Renal cortical epithelial cell (primary cell): ENCODE results near the gene CCDC88B. TPM values are rescaled to one million over a fixed set of nuclear protein-coding genes. Genes with fewer than 3 reads are reported as not detected.

Source experiments
- DNase-seq: peaks from one replicate; pipeline ENCODE4 v3.0.0-alpha.2; 2011; ENCODE audit warnings: low read depth
- total RNA-seq: library from RNA; depleted of rRNA; stranded (reverse); fragments of >200 nt; gene quantifications from 2 replicates; pipeline ENCODE4 v1.2.3, GENCODE V29; 2014

The CCDC88B gene, protein sequence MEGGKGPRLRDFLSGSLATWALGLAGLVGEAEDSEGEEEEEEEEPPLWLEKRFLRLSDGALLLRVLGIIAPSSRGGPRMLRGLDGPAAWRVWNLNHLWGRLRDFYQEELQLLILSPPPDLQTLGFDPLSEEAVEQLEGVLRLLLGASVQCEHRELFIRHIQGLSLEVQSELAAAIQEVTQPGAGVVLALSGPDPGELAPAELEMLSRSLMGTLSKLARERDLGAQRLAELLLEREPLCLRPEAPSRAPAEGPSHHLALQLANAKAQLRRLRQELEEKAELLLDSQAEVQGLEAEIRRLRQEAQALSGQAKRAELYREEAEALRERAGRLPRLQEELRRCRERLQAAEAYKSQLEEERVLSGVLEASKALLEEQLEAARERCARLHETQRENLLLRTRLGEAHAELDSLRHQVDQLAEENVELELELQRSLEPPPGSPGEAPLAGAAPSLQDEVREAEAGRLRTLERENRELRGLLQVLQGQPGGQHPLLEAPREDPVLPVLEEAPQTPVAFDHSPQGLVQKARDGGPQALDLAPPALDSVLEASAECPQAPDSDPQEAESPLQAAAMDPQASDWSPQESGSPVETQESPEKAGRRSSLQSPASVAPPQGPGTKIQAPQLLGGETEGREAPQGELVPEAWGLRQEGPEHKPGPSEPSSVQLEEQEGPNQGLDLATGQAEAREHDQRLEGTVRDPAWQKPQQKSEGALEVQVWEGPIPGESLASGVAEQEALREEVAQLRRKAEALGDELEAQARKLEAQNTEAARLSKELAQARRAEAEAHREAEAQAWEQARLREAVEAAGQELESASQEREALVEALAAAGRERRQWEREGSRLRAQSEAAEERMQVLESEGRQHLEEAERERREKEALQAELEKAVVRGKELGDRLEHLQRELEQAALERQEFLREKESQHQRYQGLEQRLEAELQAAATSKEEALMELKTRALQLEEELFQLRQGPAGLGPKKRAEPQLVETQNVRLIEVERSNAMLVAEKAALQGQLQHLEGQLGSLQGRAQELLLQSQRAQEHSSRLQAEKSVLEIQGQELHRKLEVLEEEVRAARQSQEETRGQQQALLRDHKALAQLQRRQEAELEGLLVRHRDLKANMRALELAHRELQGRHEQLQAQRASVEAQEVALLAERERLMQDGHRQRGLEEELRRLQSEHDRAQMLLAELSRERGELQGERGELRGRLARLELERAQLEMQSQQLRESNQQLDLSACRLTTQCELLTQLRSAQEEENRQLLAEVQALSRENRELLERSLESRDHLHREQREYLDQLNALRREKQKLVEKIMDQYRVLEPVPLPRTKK (N-terminal part only)
- total RNA-seq = 0.55 and 2.4 TPM in 2 replicates

GRCh38 chr11:64339754-64340408, at the start of gene CCDC88B:
Gene CCDC88B, plus strand, starts transcription at chr11:64340204. Its CDS starts 63 bp downstream, at chr11:64340267.
- DNase-seq = no peak

DNA sequence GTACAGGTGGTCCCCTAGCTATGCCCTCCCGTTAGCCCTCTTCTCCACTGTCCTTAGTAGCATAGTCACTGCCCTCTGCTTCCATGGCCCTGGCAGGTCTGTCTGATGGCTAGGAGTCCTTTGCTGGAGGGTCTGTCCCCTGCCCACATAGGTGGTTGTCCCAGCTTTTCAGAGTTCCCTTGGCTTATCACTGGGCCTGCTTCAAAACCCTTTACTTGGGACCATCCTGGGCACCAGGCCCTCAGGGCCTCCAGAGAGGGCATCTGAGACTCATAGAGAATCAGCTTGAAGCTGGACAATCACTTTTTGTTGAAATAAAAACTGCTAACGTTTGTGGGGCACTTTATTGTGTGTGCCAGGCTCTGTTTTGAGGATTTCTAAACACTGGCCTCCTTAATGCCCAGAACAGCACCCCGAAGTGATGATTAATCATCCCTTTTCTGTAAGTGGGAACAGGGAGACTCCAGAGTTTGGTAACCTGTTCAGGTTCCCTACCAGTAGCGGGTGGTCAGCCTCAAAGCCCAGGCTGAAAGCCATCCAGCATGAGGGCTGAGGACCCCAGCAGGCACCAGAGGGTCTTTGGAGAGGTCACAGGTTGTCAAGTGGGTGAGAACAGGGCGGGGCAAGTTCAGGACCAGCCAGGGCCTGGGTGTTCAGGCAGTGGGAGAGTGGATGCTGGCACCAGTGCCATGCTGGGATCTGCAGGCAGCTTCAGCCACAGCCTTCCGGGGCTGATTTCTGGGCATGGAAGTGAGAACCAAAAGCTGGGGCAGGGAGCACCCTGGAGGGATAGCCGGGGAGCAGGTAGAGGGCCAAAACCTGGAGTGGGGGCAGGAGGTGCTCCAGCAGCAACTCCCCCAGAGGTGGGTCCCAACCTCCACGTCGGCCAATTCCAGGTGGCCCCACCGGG, 49.4 kb upstream of the CCDC88B start:
- DNase-seq = no peak

DNA sequence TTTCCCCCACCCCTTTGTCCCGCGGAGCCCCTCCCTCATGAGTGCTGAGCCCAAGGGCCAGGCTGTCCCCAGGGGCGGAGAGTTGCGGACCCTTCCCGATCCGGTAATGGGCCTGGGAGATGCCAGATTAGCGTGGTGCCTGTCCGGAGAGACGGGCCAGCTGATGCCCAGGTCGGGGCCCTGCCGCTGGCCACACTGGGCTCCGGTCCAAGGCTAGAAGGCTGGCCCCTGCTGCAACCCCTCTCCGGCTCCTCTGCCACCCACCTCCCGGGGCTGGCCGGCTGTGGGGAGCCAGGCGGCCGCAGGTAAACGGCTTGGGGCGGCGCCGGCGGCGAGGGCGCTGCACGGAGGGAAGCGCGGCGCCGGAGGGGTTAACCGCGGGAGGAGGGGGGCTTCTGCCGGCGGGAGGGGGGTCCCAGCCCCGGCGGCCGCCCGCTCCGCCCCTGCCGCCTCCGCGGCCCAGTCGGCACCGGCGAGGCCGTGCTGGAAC, 48.7 kb upstream of the CCDC88B start, which contains the start of gene KCNK4:
Gene KCNK4, plus strand, starts transcription at position 41 of the 490 bp plus-strand sequence. CDS start 1,717 bp downstream, outside the sequence.
- DNase-seq = no peak

DNA sequence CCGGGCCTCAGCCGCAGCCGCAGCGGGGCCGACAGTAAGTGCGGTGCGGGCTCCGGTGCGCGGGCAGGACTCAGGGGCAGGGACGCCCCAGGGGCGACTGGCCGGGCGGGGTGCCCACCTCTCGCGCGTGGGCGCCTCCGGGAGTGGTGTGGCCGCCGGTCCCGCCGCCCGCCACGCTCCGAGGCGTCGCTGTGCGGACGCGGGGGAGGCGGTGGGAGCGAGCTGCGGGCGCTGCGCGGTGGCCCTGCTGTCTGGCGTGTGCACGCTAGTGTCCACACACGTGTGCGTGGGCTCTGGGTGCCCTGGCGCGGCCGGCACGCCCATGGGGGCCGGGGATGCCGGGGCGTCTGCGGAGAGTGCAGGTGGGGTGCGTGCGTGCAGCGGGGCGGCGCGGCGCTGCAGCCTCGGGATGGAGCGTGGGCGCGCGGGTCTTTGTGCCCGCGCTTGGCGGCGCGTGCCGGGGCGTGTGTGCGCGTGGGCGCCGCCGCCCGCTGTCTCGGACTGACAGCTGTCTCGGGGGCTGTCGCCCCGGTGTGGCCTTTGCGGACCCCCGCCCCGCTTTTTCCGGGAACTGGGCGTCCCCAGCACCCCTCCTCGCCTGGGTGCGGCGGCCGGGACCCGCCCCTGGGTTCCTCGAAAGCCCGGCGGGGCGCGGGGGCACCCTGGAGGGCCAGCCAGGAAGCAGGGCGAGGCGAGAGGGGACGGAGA, 48.1 kb upstream of the CCDC88B start:
- DNase-seq = no peak

DNA sequence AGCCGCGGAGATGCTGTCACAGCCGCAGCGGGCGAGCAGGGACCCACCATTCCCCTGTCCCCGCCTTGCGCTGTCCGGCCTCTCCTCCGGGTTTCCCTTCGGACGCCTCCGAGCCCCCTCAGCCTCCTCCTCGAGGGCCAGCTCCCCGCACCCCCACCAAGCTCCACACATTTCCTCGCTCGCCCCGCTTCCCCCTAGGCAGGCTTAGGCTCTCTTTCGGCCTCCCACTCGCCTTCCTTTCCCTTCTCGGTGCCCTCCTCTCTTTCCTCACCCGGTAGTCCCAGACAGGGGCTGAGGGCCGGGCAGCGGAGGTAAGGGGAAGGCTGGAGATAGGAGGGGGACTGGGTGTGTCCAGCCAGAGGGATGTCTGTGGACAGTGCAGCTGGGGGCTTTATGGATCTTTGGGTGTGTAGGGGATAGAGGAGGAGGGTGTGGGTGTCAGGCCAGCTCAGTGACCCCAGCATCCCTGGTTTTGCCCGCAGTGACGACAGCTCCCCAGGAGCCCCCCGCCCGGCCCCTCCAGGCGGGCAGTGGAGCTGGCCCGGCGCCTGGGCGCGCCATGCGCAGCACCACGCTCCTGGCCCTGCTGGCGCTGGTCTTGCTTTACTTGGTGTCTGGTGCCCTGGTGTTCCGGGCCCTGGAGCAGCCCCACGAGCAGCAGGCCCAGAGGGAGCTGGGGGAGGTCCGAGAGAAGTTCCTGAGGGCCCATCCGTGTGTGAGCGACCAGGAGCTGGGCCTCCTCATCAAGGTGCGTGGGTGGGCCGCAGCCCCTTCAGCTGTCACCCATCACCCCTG, 47.3 kb upstream of the CCDC88B start:
- no peak for DNase-seq

DNA sequence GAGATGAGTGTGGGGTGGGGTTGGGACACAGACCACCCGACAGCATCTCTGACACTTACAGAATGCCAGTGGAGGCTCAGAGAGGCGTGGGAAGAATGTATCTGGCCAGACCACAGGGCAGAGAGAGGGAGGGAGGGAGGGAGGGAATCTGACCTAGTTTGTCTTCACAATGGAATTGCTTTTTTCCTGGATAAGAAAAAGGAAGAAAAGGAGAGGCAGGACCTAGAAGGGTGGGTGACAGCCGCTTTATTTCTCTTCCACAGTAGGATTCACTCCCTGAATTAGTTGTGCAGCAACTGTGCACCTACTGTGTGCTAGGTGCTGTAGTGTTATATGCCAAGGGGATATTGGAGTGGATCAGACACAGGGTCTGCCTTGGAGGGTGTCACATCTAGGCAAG, 45.2 kb upstream of the CCDC88B start:
- DNase-seq = peak; percentile 33

DNA sequence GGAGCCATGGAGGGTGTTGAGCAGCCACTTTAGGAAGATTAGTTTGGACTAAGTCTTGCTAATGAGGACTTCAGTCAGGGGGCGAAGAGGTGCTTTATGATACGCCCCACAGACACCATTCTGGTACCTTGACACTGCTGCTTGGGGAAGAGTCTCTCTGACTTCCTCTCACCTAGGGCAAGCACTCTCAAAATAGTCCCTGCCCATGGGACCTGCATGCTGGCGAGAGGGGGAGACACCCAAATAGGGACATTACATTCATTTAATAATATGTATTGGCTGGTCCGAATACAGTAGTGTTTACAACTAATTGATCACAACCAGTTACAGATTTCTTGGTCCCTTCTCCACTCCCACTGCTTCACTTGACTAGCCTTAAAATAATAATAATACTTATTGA, 44.2 kb upstream of the CCDC88B start:
- no peak for DNase-seq

DNA sequence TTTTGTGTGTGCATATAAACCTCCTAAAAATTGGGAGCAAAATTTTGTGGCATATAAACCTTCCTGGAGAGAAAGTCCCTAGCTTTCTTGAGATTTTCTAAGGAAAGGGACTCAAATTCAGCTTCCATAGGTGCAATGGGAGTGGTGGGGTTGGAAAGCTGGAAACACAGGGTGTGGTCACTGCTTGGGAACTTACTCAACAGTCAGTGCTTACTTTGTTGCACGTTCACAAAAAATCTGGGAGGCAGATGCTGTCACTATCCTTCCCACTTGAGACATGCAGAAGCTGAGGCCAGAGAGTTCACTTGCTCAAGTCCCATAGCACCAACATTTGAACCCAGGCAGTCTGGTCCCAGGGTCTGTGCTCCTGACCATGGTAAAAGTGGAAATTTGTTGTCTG, 43.8 kb upstream of the CCDC88B start:
- no peak for DNase-seq

DNA sequence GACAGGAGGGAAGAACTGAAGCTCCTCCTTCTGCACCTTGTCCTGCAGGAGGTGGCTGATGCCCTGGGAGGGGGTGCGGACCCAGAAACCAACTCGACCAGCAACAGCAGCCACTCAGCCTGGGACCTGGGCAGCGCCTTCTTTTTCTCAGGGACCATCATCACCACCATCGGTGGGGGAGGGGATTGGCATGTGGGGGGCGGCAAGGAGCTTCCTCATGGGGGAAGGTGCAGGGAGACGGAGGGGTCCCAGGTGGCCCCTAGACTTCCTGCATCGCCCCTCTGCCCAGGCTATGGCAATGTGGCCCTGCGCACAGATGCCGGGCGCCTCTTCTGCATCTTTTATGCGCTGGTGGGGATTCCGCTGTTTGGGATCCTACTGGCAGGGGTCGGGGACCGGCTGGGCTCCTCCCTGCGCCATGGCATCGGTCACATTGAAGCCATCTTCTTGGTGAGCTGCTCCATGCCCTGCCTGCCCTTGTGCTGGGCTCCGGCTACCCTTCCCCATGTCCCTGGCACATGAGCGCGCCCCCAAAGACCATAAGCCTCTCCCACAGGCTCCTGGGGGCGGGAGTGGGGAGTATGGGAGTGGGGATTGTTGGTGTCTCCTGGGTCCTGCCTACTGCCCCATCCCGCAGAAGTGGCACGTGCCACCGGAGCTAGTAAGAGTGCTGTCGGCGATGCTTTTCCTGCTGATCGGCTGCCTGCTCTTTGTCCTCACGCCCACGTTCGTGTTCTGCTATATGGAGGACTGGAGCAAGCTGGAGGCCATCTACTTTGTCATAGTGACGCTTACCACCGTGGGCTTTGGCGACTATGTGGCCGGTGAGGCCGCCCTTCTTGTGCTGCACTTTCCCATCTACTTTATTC, 42.9 kb upstream of the CCDC88B start:
- DNase-seq = no peak

GRCh38 chr11:64297699-64298358, 42.2 kb upstream of the CCDC88B start:
- DNase-seq = peak; percentile 45

- DNase-seq = no peak
These were observed 40.8 kb upstream of the CCDC88B start for GRCh38 chr11:64298966-64299846.

DNA sequence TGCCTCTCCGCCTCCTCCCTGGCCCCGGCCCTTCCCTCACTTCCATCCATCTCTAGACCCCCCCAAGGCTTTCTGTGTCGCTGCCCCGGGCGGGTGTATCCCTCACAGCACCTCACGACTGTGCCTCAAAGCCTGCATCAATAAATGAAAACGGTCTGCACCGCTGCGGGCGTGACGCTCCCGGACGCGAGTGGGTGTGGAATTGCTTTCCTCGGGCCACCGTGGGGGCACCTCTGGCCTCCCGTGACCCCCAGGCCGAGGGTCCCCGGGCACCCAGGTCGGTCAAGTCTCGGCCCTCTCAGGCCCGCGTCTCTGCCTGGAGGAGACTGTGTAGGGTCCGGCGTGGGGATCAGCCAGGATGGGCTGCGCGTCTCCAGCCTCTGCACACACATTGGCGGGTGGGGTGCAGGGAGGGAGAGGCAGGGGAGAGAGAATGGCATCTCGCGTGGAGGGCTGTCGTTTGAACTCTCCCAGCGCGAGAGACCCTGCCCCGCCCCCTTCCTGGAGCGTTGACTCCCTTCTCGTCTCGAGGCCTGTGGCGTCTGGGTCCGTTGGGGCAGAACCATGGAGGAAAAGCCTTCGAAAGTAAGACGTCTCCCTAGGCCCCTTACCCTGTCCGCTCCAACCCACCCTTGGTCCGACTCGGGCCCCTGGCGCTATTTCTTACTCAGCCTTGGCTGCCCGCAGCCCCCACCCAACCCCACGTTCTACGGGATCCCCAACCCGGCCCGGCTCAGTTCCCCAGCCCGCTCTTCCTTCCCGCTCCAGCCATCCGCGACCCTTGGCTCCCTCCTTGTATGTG, 40.0 kb upstream of the CCDC88B start, which contains the start of gene CATSPERZ:
Gene CATSPERZ, plus strand, starts transcription at position 512 of the 802 bp plus-strand sequence. Its CDS starts 53 bp downstream, at position 565.
- no peak for DNase-seq

DNA sequence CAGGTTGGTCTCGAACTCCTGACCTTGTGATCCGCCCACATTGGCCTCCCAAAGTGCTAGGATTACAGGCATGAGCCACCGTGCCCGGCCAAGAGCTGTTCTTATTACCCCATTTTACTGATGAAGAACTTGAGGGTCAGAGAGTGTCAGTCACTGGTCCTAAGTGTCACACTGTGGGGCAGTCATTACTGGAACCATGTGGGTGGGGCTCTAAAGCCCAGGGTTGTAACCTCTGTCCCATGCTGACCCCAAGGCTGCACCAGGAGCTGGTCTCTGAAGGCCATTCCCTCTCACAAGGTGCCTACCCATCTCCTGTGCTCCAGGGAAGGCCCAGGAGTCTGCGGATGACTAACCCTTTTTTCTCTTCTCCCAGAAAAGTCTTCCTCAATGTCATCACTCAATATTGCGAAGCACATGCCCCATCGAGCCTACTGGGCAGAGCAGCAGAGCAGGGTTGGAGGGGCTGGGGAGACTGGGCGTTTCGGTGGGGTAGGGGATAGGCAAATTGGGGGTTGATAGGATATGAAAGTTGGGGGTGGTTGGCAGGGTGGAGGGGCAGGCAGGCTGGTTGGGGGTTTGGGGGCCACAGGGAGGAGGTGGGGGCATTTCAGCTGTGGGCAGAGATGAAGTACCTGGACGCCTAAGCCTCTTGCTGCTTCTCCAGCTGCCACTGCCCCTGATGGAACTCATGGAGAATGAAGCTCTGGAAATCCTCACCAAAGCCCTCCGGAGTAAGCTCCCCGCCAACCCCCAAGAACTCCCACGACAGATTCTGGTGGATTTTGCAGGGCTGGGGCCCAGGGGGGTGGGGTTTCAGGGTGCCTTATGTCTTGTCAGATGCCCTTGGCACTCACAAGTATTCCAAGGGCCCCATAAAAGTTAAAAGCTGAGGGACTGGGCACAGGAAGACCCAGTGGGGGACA, 36.6 kb upstream of the CCDC88B start:
- DNase-seq = no peak

- DNase-seq = no peak
These were observed 36.0 kb upstream of the CCDC88B start for GRCh38 chr11:64304032-64304315.
